ENCODE measurements around the gene ZNF445.
"Not testable (repeated sequence)": the region's sequence is repeated elsewhere in the genome, so short reads cannot be mapped to it uniquely, and the experiment has no call there.

The ZNF445 gene

GRCh38 chr3:44477312-44478030, at the start of gene ZNF445:
Gene ZNF445, minus strand, starts transcription at chr3:44477670. Its CDS starts 22,121 bp downstream, at chr3:44455549.
- peak; percentile 55 to 62 (median 59) for DNase-seq (ENCODE audit: low read depth in 3 of 3)

GRCh38 chr3:44525060-44525459, 47.6 kb upstream of the ZNF445 start:
- DNase-seq (ENCODE audit: low read depth in 3 of 3): no peak

DNA sequence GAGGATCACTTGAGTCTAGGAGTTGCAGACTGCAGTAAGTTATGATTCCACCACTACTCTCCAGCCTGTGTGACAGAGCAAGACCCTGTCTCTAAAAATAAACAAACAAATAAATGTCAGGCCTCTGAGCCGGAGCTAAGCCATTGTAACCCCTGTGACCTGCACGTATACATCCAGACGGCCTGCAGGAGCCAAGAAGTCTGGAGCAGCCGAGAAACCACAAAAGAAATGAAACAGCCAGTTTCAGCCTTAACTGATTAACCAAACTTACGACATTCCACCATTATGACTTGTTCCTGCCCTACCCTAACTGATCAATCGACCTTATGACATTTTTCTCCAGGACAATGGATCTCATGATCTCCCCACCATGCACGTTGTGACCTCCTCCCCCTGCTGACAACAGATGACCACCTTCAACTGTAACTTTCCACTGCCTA, 45.0 kb upstream of the ZNF445 start:
- no peak for DNase-seq (ENCODE audit: low read depth in 3 of 3)

DNA sequence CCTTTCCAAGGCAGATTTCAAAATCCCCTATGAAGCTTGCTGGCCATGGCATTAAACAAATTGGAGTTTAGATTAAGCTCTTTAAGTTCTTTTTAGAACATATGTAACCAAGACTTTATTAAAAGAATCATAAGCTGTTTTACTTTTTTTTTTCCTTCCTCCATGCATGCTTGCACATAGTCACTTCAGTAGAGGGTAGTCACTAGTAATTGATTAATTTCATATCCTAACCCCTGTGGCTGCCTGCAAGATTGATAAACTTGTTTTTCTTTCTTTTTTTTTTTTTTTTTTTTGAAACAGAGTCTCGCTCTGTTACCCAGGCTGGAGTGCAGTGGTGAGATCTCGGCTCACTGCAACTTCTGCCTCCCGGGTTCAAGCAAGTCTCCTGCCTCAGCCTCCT, 44.3 kb upstream of the ZNF445 start:
- DNase-seq (ENCODE audit: low read depth in 3 of 3): no peak

- no peak for DNase-seq (ENCODE audit: low read depth in 3 of 3)
Observed at GRCh38 chr3:44518782-44519156, 41.3 kb upstream of the ZNF445 start.

GRCh38 chr3:44516230-44516629, 38.8 kb upstream of the ZNF445 start:
- DNase-seq (ENCODE audit: low read depth in 3 of 3): no peak

GRCh38 chr3:44513513-44513912, 36.0 kb upstream of the ZNF445 start:
- no peak for DNase-seq (ENCODE audit: low read depth in 3 of 3)

GRCh38 chr3:44511238-44511566, 33.7 kb upstream of the ZNF445 start:
- no peak for DNase-seq (ENCODE audit: low read depth in 3 of 3)

GRCh38 chr3:44510000-44510368, 32.5 kb upstream of the ZNF445 start:
- DNase-seq (ENCODE audit: low read depth in 3 of 3): no peak

GRCh38 chr3:44509393-44509921, 32.0 kb upstream of the ZNF445 start:
- no peak for DNase-seq (ENCODE audit: low read depth in 3 of 3)

GRCh38 chr3:44506961-44507360, 29.5 kb upstream of the ZNF445 start:
- no peak for DNase-seq (ENCODE audit: low read depth in 3 of 3)

DNA sequence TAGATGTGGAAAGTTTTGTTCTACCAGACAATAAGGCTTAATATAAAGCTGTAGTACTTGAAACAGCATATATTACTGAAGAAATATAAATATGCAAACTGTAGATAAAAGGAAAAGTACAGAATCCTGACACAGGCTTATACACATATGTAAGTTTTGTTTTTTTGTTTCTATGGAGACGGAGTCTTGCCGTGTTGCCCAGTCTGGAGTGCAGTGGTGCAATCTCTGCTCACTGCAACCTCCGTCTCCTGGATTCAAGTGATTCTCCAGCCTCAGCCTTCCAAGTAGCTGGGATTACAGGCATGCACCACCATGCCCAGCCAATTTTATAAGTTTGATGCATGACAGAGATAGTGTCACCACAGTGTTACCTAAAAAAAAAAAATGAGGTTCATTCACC, 29.1 kb upstream of the ZNF445 start:
- no peak for DNase-seq (ENCODE audit: low read depth in 3 of 3)

DNA sequence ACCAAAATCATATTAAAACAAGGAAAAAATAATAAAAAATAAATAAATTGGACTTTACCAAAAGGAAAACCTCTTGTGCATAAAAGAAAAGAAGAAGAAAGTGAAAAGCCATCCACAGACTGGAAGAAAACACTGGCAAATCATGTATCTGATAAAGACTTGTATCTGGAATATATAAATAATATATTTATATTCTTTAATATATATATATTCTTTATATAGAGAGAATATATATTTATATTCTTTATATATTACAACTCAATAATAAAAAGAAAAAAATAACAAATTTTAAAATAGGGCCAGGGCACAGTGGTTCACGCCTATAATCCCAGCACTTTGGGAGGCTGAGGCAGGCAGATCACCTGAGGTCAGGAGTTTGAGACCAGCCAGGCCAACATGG, 27.1 kb upstream of the ZNF445 start:
- DNase-seq (ENCODE audit: low read depth in 3 of 3): no peak

DNA sequence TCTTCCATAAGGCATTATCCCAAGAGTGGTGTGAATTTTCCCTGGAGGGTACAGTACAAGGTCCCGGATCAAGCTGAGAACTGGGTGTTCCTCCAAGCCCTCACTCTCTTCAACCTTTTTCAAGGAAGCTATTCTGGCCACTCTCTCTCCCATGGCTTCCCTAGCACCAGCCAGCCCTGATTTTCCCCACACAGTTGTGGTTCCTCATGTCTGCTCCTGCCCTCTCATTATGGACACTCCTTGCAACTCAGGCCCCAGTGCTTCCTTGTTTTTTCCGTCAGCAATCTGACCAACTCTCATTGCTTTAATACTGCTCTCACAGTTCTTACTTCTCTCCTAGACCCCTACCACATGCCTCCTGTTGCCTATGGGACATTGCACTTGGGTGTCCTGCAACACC, 25.7 kb upstream of the ZNF445 start:
- not testable (repeated sequence) for DNase-seq (ENCODE audit: low read depth in 3 of 3)

- no peak for DNase-seq (ENCODE audit: low read depth in 3 of 3)
Observed at GRCh38 chr3:44501971-44502370, 24.5 kb upstream of the ZNF445 start.

DNA sequence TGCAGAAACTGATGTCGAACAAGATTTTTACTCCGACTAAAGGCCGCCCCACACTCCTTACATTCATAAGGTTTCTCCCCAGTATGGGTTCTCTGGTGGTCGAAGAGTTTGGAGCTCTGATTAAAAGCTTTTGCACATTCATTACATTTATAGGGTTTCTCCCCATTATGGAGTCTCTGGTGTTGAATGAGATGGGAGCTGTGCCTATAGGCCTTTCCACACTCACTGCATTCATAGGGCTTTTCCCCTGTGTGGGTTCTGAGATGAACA, 22.4 kb upstream of the ZNF445 start:
- DNase-seq (ENCODE audit: low read depth in 3 of 3): not testable (repeated sequence)

- DNase-seq (ENCODE audit: low read depth in 3 of 3): no peak
Observed at GRCh38 chr3:44499149-44499898, 21.9 kb upstream of the ZNF445 start.

GRCh38 chr3:44495636-44496415, 18.4 kb upstream of the ZNF445 start:
- no peak for DNase-seq (ENCODE audit: low read depth in 3 of 3)

- no peak for DNase-seq (ENCODE audit: low read depth in 3 of 3)
Observed at GRCh38 chr3:44492496-44492895, 15.0 kb upstream of the ZNF445 start.

GRCh38 chr3:44482721-44483120, 5.3 kb upstream of the ZNF445 start:
- no peak for DNase-seq (ENCODE audit: low read depth in 3 of 3)

- no peak for DNase-seq (ENCODE audit: low read depth in 3 of 3)
Observed at GRCh38 chr3:44478606-44479094, 1.2 kb upstream of the ZNF445 start.

DNA sequence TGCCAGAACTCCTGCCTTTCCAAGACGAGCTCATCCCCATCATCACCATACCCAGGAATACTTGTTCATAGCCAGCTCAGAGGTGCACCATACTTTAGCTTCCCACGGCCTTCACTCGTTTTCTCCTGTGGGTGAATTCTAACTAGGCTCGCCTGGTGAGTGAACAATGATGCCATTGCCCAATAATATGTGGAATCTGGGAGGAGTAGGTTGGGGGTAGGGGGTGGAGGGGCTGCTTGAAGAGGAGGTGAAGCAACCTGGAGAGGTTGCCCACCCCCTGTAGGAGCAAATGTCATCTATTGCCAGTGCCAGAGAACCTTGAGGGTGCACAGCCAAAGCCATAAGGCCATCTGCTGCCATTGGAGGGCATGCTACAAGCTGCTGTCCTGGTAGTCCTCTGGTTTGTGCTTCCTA, 592 bp upstream of the ZNF445 start:
- DNase-seq (ENCODE audit: low read depth in 3 of 3): no peak

GRCh38 chr3:44476963-44477311, 533 bp downstream of the ZNF445 start:
- DNase-seq (ENCODE audit: low read depth in 3 of 3): no peak
